ENCODE measurements around the gene SRSF3.
A peak's percentile ranks its signal among the peaks of the same experiment; 100 is the strongest.

SRSF3 gene

DNA sequence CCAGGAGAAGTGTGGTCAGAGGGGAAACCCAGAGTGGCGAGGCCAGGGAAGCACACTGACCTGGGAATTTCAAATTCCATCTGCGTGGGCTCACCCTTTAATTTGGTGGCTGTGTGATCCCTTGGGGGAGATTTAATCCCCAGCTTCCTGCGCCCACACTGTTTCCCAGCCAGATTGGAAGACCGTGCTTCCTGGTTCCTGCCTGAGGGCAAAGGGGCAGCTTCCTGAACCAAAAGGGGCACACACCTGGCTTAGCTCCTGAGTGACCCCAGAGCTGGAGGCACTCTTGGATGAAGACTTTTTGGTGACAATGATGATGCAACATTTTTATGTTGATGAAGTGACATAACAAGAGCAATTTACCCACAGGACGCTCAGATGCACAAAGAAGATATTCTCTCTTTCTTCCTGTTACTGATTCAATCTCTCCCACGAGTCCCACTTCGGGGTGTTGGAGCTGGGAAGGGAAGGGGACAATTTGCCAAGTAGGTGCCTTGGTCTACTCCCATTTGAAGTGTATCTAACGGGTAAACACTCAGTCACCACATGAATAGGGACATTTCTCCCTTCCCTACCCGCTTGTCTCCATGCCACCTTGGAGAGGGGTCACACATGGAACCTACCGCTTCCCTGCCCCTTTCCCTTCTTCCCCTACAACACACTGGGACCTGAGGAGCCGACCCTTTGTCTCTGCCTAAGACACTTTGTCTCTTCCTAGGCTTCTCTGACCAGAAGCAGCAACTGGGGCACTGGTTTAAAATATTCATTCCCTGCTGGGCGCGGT lies 55.7 kb downstream of the SRSF3 start (continued):
- TF ChIP-seq ZNF169 (tag by site-specific recombination; IDR thresholded peaks at IDR 0.05) (no peak), ZBTB17 (tag by site-specific recombination; IDR thresholded peaks at IDR 0.05) (0 out of 2 replicates have a peak, but pooled peaks have one; percentile 47), SP7 (tag by site-specific recombination; IDR thresholded peaks at IDR 0.05) (peak; percentile 54), FEZF1 (tag by site-specific recombination; IDR thresholded peaks at IDR 0.05) (no peak)
- TF ChIP-seq, protein P1, sequence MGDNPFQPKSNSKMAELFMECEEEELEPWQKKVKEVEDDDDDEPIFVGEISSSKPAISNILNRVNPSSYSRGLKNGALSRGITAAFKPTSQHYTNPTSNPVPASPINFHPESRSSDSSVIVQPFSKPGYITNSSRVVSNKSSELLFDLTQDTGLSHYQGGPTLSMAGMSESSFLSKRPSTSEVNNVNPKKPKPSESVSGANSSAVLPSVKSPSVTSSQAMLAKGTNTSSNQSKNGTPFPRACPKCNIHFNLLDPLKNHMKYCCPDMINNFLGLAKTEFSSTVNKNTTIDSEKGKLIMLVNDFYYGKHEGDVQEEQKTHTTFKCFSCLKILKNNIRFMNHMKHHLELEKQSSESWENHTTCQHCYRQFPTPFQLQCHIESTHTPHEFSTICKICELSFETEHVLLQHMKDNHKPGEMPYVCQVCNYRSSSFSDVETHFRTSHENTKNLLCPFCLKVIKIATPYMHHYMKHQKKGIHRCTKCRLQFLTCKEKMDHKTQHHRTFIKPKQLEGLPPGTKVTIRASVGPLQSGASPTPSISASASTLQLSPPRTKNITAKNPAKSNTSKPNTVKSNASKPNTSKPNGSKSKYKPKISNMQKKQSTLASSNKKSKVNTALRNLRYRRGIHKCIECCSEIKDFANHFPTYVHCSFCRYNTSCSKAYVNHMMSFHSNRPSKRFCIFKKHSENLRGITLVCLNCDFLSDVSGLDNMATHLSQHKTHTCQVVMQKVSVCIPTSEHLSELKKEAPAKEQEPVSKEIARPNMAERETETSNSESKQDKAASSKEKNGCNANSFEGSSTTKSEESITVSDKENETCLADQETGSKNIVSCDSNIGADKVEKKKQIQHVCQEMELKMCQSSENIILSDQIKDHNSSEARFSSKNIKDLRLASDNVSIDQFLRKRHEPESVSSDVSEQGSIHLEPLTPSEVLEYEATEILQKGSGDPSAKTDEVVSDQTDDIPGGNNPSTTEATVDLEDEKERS (tag by site-specific recombination; IDR thresholded peaks at IDR 0.05), result no peak

DNA sequence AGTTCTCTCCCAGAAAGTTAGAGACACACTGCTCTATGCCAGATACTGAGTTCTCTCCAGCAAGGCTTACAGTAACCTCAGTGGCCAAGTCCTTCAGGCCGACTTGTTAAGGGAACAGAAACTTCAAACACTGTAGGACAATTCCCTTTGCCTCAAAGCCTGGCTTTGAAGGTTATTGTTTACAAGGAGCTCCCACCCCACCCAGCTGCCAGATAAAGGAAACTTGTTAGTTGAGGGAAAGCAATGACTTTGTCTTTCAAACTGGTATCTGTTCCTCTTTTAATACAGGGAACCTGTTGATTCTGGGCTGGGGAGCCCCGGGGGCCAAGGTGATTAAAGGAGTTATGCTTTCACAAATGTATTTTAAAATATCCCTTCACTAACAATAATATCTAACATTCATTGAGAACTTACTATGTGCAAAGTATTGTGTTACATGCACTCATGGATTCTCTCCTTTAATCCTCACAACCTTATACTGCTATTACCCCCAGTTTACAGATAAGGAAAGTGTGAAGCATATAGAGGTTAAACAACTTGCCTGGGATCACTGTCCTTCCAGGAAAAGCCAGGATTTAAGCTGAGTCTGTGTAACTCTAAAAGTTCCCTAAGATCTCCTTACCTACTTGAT lies 56.8 kb downstream of the SRSF3 start:
- TF ChIP-seq EGR2 (tag by site-specific recombination; IDR thresholded peaks at IDR 0.05; ENCODE audit: low read depth) (peak; percentile 39; the same call in 1 of the 2 replicates), ZNF664 (tag by site-specific recombination; IDR thresholded peaks at IDR 0.05) (peak; percentile 54), ZNF10 (tag by site-specific recombination; IDR thresholded peaks at IDR 0.05) (no peak), ZSCAN30 (tag by site-specific recombination; IDR thresholded peaks at IDR 0.05) (0 out of 2 replicates have a peak, but pooled peaks have one; percentile 11), ZFHX2 (tag by site-specific recombination; conservative IDR thresholded peaks at IDR 0.05) (peak; percentile 47), SCRT2 (tag by site-specific recombination; IDR thresholded peaks at IDR 0.05) (peak; percentile 85), RBAK (tag by site-specific recombination; IDR thresholded peaks at IDR 0.05) (no peak), ZNF24 (tag by site-specific recombination; IDR thresholded peaks at IDR 0.05) (no peak)
- ChIA-PET CTCF (interaction anchor here (0.6 to 1.1 kb wide), 8 partner anchors 12 to 210 kb away, joined by 3 to 6 read pairs (median 4); no protein-coding TSS in a partner anchor), POLR2A (interaction anchor here (3.6 kb wide), 1 partner anchor 28 kb away, joined by 16 read pairs; the partner anchor contains the start of gene CDKN1A)
- Histone ChIP-seq H3K27ac (ENCODE audit: extremely low read depth, low read depth, low read length) (no peak overlapping the region; the same call in 1 of the 2 replicates), H3K4me1 (ENCODE audit: control insufficient read depth, insufficient read depth, low read length) (peaks cover 24% of the 10 kb centered on the region), H3K4me3 (ENCODE audit: low read depth, low read length) (no peak overlapping the region), H3K36me3 (ENCODE audit: control insufficient read depth in 2 of 2, insufficient read depth in 1 of 2, low read length in 2 of 2) (no peaks in the 10 kb centered on the region), H3K9me3 (ENCODE audit: control insufficient read depth, insufficient read depth, low read depth, low read length) (no peaks in the 10 kb centered on the region)

GRCh38 chr6:36651659-36652379 lies 57.7 kb downstream of the SRSF3 start:
- no peak overlapping the region for H3K27ac ChIP-seq (ENCODE audit: extremely low read depth, low read depth, low read length)
- ChIA-PET CTCF (interaction anchor here (0.6 to 1.7 kb wide), 8 partner anchors 11 to 281 kb away, joined by 3 to 6 read pairs (median 3); no protein-coding TSS in a partner anchor), POLR2A (interaction anchor here (3.6 kb wide), 1 partner anchor 27 kb away, joined by 16 read pairs; the partner anchor contains the start of gene CDKN1A)
- no peak overlapping the region for H3K4me3 ChIP-seq (ENCODE audit: low read depth, low read length)
- TF ChIP-seq, protein P2, sequence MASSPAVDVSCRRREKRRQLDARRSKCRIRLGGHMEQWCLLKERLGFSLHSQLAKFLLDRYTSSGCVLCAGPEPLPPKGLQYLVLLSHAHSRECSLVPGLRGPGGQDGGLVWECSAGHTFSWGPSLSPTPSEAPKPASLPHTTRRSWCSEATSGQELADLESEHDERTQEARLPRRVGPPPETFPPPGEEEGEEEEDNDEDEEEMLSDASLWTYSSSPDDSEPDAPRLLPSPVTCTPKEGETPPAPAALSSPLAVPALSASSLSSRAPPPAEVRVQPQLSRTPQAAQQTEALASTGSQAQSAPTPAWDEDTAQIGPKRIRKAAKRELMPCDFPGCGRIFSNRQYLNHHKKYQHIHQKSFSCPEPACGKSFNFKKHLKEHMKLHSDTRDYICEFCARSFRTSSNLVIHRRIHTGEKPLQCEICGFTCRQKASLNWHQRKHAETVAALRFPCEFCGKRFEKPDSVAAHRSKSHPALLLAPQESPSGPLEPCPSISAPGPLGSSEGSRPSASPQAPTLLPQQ (tag by site-specific recombination; IDR thresholded peaks at IDR 0.05), result 0 out of 2 replicates have a peak, but pooled peaks have one; percentile 29
- no peak for TF ChIP-seq ZNF133 (tag by site-specific recombination; IDR thresholded peaks at IDR 0.05)
- no peaks in the 10 kb centered on the region for H3K9me3 ChIP-seq (ENCODE audit: control insufficient read depth, insufficient read depth, low read depth, low read length)
- no peaks in the 10 kb centered on the region for H3K36me3 ChIP-seq (ENCODE audit: control insufficient read depth in 2 of 2, insufficient read depth in 1 of 2, low read length in 2 of 2)
- H3K4me1 ChIP-seq (ENCODE audit: control insufficient read depth, insufficient read depth, low read length), result peaks cover 24% of the 10 kb centered on the region
